Measurements from ENCODE around the gene OSBP2. TPM values are rescaled to one million over a fixed set of nuclear protein-coding genes. Genes with fewer than 3 reads are reported as not detected.

OSBP2 gene
- total RNA-seq, 3 donors from 2014 or later: 0.96 to 4.6 (median 4.4) TPM

DNA sequence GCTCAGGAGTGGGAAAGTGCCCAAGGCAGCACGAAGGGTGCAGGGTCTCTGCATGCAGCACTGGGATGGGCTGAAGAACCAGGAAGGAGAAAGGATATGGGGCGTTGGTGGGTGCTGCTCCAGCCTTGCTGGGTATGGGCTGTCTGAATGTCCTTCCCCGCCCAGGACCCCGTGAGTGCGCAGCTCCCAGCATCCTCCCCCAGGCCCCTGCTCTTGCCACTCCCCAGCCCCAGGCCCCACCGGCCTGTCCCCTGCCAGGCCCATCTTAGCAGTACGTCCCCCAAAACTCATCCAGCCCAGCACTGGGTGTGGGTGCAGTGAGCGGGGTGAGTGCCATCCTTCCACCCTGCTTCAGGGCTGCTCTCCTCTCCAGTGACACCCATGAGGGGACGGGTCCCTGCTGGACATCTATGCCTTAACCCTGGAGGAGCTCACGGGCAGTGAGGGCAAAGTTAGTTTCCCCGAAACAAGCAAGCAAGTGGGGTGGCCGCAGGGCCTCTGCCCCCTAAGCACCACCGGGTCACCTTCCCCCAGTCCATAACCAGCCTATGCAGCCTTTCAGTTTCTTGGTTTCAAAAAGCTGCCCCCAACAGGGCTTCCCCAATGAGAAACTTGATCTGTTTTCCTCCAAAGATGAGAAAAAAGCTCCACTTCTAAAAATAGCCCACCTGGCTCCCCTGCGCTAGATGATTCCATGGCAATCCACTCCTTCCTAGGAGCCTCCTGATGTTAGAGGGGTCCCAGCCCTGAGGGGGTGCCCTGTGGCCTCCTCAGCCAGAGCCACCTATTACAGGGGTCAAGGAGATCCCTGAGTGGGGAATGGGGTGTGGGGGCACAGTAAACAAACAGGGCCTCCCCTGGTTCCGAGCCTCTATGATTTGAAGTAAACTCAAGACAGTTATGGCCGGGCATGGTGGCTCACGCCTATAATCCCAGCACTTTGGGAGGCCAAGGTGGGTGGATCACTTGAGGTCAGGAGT, 170.1 kb downstream of the OSBP2 start:
- no peaks in the 10 kb centered on the region for H3K4me1 ChIP-seq
- intact Hi-C loops (cut with DNase I; ENCODE audit: low total_unique reads): loop anchor here (5.0 kb wide), 1 partner anchor 587 kb away; no protein-coding TSS in a partner anchor
- no peaks in the 10 kb centered on the region for H3K27me3 ChIP-seq
- peak in 1 of 2 donors; percentile 28 for DNase-seq (ENCODE audit: low spot score in 2 of 2)
- TF ChIP-seq, protein P1, sequence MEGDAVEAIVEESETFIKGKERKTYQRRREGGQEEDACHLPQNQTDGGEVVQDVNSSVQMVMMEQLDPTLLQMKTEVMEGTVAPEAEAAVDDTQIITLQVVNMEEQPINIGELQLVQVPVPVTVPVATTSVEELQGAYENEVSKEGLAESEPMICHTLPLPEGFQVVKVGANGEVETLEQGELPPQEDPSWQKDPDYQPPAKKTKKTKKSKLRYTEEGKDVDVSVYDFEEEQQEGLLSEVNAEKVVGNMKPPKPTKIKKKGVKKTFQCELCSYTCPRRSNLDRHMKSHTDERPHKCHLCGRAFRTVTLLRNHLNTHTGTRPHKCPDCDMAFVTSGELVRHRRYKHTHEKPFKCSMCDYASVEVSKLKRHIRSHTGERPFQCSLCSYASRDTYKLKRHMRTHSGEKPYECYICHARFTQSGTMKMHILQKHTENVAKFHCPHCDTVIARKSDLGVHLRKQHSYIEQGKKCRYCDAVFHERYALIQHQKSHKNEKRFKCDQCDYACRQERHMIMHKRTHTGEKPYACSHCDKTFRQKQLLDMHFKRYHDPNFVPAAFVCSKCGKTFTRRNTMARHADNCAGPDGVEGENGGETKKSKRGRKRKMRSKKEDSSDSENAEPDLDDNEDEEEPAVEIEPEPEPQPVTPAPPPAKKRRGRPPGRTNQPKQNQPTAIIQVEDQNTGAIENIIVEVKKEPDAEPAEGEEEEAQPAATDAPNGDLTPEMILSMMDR (IDR thresholded peaks at IDR 0.05): no peak
- TF ChIP-seq POLR2A (IDR thresholded peaks at IDR 0.05) (no peak), POLR2AphosphoS5 (IDR thresholded peaks at IDR 0.05) (no peak)
- no peak overlapping the region for H3K27ac ChIP-seq
- no peak overlapping the region for H3K4me3 ChIP-seq
- H3K9me3 ChIP-seq: no peaks in the 10 kb centered on the region
- no peaks in the 10 kb centered on the region for H3K36me3 ChIP-seq

DNA sequence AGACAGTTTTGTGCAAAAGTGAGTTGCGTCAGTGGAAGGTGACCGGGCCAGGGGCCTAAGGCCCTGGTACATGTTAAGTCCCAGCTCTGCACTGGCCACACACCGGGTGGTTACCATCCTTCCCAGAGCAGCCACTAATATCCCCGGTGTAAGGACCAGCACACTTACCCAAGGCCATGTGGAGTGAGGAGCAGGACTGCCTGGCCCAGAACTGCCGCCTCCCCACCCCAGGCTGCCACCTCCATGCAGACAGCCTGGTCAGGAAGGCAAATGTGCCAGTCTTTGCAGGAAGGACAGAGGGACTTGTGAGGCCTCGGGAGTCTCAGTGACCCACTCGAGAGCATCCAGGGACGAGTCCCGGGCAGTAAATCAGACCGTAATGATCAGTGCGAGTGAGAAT, 171.0 kb downstream of the OSBP2 start:
- intact Hi-C loops (cut with DNase I; ENCODE audit: low total_unique reads): loop anchor here (5.0 kb wide), 1 partner anchor 588 kb away; no protein-coding TSS in a partner anchor
- no peak for TF ChIP-seq POLR2AphosphoS5 (IDR thresholded peaks at IDR 0.05)
- TF ChIP-seq, protein P1 (IDR thresholded peaks at IDR 0.05): no peak
- TF ChIP-seq POLR2A (IDR thresholded peaks at IDR 0.05): no peak
- Histone ChIP-seq H3K4me1 (no peaks in the 10 kb centered on the region), H3K9me3 (no peaks in the 10 kb centered on the region), H3K27ac (no peak overlapping the region), H3K27me3 (no peaks in the 10 kb centered on the region), H3K4me3 (no peak overlapping the region), H3K36me3 (no peaks in the 10 kb centered on the region)
- no peak for DNase-seq (ENCODE audit: low spot score in 2 of 2)

DNA sequence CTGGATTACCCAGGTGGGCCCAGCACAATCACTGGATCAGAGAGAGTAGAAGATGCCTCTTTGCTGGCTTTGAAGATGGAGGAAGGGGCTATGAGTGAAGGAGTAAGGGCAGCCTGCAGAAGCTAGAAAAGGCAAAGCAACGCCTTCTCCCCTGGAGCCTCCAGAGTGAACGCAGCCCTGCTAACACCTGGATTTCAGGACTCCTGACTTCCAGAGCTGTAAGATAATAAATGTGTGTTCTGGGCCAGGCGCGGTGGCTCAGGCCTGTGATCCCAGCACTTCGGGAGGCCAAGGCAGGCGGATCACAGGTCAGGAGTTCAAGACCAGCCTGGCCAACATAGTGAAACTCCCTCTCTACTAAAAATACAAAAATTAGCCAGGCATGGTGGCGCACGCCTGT, 171.5 kb downstream of the OSBP2 start:
- no peak for DNase-seq (ENCODE audit: low spot score in 2 of 2)
- no peak overlapping the region for H3K4me3 ChIP-seq
- H3K9me3 ChIP-seq: no peaks in the 10 kb centered on the region
- H3K4me1 ChIP-seq: no peaks in the 10 kb centered on the region
- no peak overlapping the region for H3K27ac ChIP-seq
- intact Hi-C loops (cut with DNase I; ENCODE audit: low total_unique reads): loop anchor here (5.0 kb wide), 1 partner anchor 589 kb away; no protein-coding TSS in a partner anchor
- no peaks in the 10 kb centered on the region for H3K27me3 ChIP-seq
- TF ChIP-seq, protein P1 (IDR thresholded peaks at IDR 0.05): no peak
- H3K36me3 ChIP-seq: no peaks in the 10 kb centered on the region

DNA sequence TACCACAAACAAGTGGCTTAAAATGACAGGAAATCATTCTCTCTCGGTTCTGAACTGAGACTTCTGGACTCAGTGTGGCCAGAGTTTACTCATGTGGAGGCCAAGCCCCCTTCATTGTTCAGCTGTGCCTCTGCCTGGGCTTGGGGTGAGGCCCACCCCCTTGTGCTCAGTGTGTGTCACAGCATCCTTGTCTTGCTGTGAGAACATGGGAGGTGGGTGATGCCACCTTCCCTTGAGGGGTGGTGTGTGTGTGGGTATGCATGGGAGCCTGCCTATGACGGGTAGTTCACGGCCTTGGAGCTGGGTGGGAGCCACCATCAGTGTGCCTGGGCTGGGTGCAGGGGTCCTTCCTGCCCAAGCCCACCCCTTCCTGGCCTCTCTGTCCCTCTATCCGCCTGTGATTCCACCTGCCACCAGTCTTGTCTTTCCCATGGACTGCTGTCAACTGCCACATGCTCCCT, 172.2 kb downstream of the OSBP2 start:
- Histone ChIP-seq H3K27ac (no peak overlapping the region), H3K4me1 (no peaks in the 10 kb centered on the region), H3K36me3 (no peaks in the 10 kb centered on the region), H3K27me3 (no peaks in the 10 kb centered on the region), H3K9me3 (no peaks in the 10 kb centered on the region), H3K4me3 (no peak overlapping the region)
- peak in 1 of 2 donors; percentile 27 for DNase-seq (ENCODE audit: low spot score in 2 of 2)
- intact Hi-C loops (cut with DNase I; ENCODE audit: low total_unique reads): loop anchor here (5.0 kb wide), 1 partner anchor 590 kb away; no protein-coding TSS in a partner anchor
- no peak for TF ChIP-seq POLR2A (IDR thresholded peaks at IDR 0.05)

DNA sequence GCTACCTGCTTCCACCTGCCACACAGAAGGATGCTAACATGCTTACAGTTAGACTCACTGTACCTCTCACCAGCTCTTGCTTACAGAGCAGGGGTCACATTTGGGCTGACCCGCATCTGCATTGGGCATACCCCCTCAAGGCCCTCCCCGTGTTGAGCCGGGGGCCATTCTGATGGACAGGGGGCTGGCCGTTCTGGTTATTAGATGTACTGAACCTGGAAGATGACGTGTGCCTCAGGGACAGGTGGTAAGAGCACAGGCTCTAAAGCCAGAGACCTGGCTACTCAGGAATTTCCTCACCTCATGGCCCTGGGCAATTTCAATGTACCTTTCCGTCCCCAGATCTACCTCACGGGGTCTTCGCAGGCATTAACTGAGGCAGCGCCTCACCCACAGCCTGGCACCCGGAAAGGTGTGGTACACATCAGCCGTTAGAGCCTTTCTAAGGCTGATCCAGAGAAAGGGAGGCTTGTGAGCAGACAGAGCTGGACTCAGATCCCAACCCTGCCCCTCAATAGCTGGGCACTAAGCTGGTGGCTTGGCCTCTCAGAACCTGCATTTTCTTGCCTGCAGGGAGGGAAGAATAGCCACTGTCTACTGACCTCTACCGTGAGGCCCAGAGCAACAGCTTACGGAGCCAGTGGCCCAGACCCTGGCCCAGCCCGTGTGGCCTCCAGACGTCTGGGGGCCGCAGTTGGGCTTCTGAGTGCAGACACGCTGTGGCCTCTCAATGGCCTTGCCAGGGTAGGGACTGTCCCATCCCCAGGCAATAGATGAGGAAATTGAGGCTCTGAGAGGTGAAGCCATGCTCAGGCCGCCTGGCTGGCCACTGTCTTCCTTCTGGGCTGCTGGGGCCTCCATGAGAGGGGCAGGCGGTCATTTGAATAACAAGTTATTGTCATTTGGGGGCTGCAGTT, 173.3 kb downstream of the OSBP2 start:
- no peaks in the 10 kb centered on the region for H3K4me1 ChIP-seq
- H3K27ac ChIP-seq: no peak overlapping the region
- no peaks in the 10 kb centered on the region for H3K9me3 ChIP-seq
- no peak overlapping the region for H3K4me3 ChIP-seq
- TF ChIP-seq, protein P1 (IDR thresholded peaks at IDR 0.05): no peak
- TF ChIP-seq POLR2A (IDR thresholded peaks at IDR 0.05) (no peak), POLR2AphosphoS5 (IDR thresholded peaks at IDR 0.05) (no peak)
- H3K36me3 ChIP-seq: no peaks in the 10 kb centered on the region
- no peaks in the 10 kb centered on the region for H3K27me3 ChIP-seq
- intact Hi-C loops (cut with DNase I; ENCODE audit: low total_unique reads): loop anchor here (5.0 kb wide), 1 partner anchor 591 kb away; no protein-coding TSS in a partner anchor
- peak in 1 of 2 donors; percentile 28 for DNase-seq (ENCODE audit: low spot score in 2 of 2)

Measured in breast epithelium (tissue), 4 donors.